ENCODE data around the gene PMFBP1. TPM values are rescaled to one million over a fixed set of nuclear protein-coding genes. Genes with fewer than 3 reads are reported as not detected.

PMFBP1 gene
- total RNA-seq, 2 experiments from 2014 or later = 1.4 to 1.6 TPM

DNA sequence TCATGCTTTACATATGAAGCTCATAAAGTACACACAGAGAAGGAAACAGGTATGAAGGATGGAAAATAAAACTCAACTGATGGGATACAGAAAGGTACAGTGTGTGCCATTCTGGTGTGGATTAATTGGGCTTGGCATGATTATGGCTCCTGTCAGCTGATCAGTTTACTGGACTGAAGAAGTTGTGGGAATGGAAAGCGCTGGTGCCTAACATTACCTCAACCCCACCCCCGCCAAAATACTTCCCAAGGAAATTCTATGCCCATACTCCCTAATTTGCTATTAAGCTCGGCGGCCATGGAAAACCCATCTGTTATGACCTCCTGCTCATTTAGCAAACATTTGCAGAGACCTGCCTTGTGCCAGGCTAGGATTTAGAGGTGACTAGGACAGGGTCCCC is 16.6 kb upstream of the PMFBP1 start:
- Mint-ChIP-seq H3K4me3 (no peak overlapping the region), H3K4me1 (ENCODE audit: low read depth) (no peaks in the 10 kb centered on the region), H3K36me3 (ENCODE audit: low read depth) (no peaks in the 10 kb centered on the region), H3K27me3 (no peaks in the 10 kb centered on the region), H3K27ac (no peak overlapping the region), H3K9me3 (no peaks in the 10 kb centered on the region)
- H3K4me1 ChIP-seq (ENCODE audit: insufficient read depth, low read length) = no peaks in the 10 kb centered on the region
- CTCF ChIA-PET = interaction anchor here (0.7 kb wide), 1 partner anchor 60 kb away, joined by 3 read pairs; no protein-coding TSS in a partner anchor
- no peaks in the 10 kb centered on the region for H3K27me3 ChIP-seq (ENCODE audit: control insufficient read depth in 1 of 2, insufficient read depth in 2 of 2, low read length in 2 of 2)
- intact Hi-C loops (cut with DNase I, micrococcal nuclease) = no loop called here
- H3K27ac ChIP-seq (ENCODE audit: low read depth in 1 of 2, low read length in 2 of 2) = no peak overlapping the region
- H3K9me3 ChIP-seq (ENCODE audit: control insufficient read depth in 1 of 2, insufficient read depth in 1 of 2, low read length in 2 of 2) = no peaks in the 10 kb centered on the region
- no peak for ATAC-seq (ENCODE audit: poor library complexity)
- no peak for DNase-seq
- POLR2A ChIA-PET = no interaction called here
- no peaks in the 10 kb centered on the region for H3K36me3 ChIP-seq (ENCODE audit: insufficient read depth, low read length)
- H3K4me3 ChIP-seq (ENCODE audit: low read length) = no peak overlapping the region
- TF ChIP-seq, protein P1, sequence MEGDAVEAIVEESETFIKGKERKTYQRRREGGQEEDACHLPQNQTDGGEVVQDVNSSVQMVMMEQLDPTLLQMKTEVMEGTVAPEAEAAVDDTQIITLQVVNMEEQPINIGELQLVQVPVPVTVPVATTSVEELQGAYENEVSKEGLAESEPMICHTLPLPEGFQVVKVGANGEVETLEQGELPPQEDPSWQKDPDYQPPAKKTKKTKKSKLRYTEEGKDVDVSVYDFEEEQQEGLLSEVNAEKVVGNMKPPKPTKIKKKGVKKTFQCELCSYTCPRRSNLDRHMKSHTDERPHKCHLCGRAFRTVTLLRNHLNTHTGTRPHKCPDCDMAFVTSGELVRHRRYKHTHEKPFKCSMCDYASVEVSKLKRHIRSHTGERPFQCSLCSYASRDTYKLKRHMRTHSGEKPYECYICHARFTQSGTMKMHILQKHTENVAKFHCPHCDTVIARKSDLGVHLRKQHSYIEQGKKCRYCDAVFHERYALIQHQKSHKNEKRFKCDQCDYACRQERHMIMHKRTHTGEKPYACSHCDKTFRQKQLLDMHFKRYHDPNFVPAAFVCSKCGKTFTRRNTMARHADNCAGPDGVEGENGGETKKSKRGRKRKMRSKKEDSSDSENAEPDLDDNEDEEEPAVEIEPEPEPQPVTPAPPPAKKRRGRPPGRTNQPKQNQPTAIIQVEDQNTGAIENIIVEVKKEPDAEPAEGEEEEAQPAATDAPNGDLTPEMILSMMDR (IDR thresholded peaks at IDR 0.05) = no peak

DNA sequence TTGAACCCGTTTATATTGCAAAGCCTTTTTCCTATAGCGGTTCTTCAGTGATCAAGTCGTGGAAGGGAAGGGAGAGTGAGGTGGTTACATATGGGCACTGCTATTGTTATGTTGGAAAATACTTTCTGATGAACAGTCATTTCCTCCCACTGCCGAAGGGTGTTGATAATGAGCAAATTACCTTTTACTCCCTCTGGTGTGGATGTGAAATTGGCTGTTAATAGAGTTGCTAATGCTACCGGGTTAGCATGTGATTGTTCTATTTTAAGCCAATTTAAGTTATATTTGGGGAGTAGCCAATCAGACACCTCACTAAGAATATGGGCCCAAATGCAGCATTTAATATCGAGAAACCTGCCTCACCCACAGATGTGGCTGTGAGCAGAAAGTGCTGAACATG is 15.6 kb upstream of the PMFBP1 start:
- ATAC-seq (ENCODE audit: poor library complexity) (no peak), DNase-seq (no peak)
- Histone ChIP-seq H3K27ac (ENCODE audit: low read depth in 1 of 2, low read length in 2 of 2) (no peak overlapping the region), H3K9me3 (ENCODE audit: control insufficient read depth in 1 of 2, insufficient read depth in 1 of 2, low read length in 2 of 2) (no peaks in the 10 kb centered on the region), H3K4me3 (ENCODE audit: low read length) (no peak overlapping the region), H3K27me3 (ENCODE audit: control insufficient read depth in 1 of 2, insufficient read depth in 2 of 2, low read length in 2 of 2) (no peaks in the 10 kb centered on the region), H3K36me3 (ENCODE audit: insufficient read depth, low read length) (no peaks in the 10 kb centered on the region), H3K4me1 (ENCODE audit: insufficient read depth, low read length) (no peaks in the 10 kb centered on the region)
- Mint-ChIP-seq H3K9me3 (no peaks in the 10 kb centered on the region), H3K4me1 (ENCODE audit: low read depth) (no peaks in the 10 kb centered on the region), H3K4me3 (no peak overlapping the region), H3K36me3 (ENCODE audit: low read depth) (no peaks in the 10 kb centered on the region), H3K27ac (no peak overlapping the region), H3K27me3 (no peaks in the 10 kb centered on the region)
- TF ChIP-seq, protein P1 (IDR thresholded peaks at IDR 0.05) = no peak
- intact Hi-C loops (cut with DNase I, micrococcal nuclease) = no loop called here
- ChIA-PET POLR2A (no interaction called here), CTCF (no interaction called here)

DNA sequence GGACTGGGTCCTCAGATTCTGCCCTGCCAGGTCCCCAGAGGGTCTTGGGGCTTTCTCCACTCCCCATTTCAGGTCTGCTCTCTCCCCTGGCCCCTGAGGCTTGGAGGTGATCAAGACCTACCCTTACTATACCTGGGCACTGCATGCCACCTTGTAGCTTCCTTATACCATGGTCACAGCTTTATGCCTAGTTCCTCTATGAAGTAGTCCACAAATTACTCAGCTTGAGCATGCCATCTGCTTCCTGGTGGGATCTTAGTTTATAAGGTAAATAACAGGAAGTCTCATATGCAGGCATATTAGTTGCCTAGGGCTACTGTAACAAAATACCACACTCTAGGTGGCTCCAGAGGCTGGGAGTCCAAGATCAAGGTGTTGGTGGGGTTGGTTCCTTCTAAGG is 11.0 kb upstream of the PMFBP1 start:
- Histone ChIP-seq H3K27ac (ENCODE audit: low read depth in 1 of 2, low read length in 2 of 2) (no peak overlapping the region), H3K4me1 (ENCODE audit: insufficient read depth, low read length) (no peaks in the 10 kb centered on the region), H3K9me3 (ENCODE audit: control insufficient read depth in 1 of 2, insufficient read depth in 1 of 2, low read length in 2 of 2) (no peaks in the 10 kb centered on the region), H3K4me3 (ENCODE audit: low read length) (no peak overlapping the region), H3K27me3 (ENCODE audit: control insufficient read depth in 1 of 2, insufficient read depth in 2 of 2, low read length in 2 of 2) (no peaks in the 10 kb centered on the region), H3K36me3 (ENCODE audit: insufficient read depth, low read length) (no peaks in the 10 kb centered on the region)
- ATAC-seq (ENCODE audit: poor library complexity) = no peak
- ChIA-PET POLR2A (no interaction called here), CTCF (interaction anchor here (0.7 kb wide), 1 partner anchor 103 kb away, joined by 4 read pairs; no protein-coding TSS in a partner anchor)
- TF ChIP-seq, protein P1 (IDR thresholded peaks at IDR 0.05) = no peak
- no peak overlapping the region for H3K27ac Mint-ChIP-seq
- H3K4me3 Mint-ChIP-seq = no peak overlapping the region
- DNase-seq = peak in 2 of 14 experiments; percentile 13 to 16
- H3K36me3 Mint-ChIP-seq (ENCODE audit: low read depth) = no peaks in the 10 kb centered on the region
- intact Hi-C loops (cut with DNase I, micrococcal nuclease) = no loop called here
- H3K27me3 Mint-ChIP-seq = no peaks in the 10 kb centered on the region
- no peaks in the 10 kb centered on the region for H3K4me1 Mint-ChIP-seq (ENCODE audit: low read depth)
- H3K9me3 Mint-ChIP-seq = no peaks in the 10 kb centered on the region

All from CD4-positive, alpha-beta T cell (primary cell).